Bronchial epithelial cell (primary cell): Measurements from ENCODE around the gene TET3. TPM values are rescaled to one million over a fixed set of nuclear protein-coding genes. Genes with fewer than 3 reads are reported as not detected.

Experiments used
- DNase-seq: peaks from one replicate; pipeline ENCODE4 v3.0.0-alpha.2; 2010; ENCODE audit warnings: low read depth
- FAIRE-seq: peaks from 2 replicates; lab custom pipeline; 2011; peaks lifted over from hg19 to GRCh38; lab: Jason Lieb, UNC
- H3K27me3 ChIP-seq: 2 replicates; pipeline ENCODE4 v1.5.1; 2011; ENCODE audit warnings: low read length; ENCODE audit not compliant: control insufficient read depth, insufficient read depth
- H3K36me3 ChIP-seq: 2 replicates; pipeline ENCODE4 v1.5.1; 2011; ENCODE audit warnings: low read length; ENCODE audit not compliant: control insufficient read depth, insufficient read depth
- H3K4me3 ChIP-seq: 2 replicates; pipeline ENCODE4 v1.5.1; 2011; ENCODE audit warnings: mild to moderate bottlenecking, low read depth, low read length, control low read depth
- CTCF ChIP-seq: IDR thresholded peaks from 2 replicates; pipeline ENCODE4 v1.5.1; 2011; ENCODE audit warnings: mild to moderate bottlenecking, moderate library complexity, low read length, control low read depth, inconsistent platforms; ENCODE audit not compliant: insufficient read depth, severe bottlenecking
- total RNA-seq: library from RNA; depleted of rRNA; stranded (reverse); fragments of >200 nt; gene quantifications from 2 replicates; pipeline ENCODE4 v1.2.1, GENCODE V29; 2014

TET3 gene
- total RNA-seq: 5.3 and 9.0 TPM in 2 replicates

DNA sequence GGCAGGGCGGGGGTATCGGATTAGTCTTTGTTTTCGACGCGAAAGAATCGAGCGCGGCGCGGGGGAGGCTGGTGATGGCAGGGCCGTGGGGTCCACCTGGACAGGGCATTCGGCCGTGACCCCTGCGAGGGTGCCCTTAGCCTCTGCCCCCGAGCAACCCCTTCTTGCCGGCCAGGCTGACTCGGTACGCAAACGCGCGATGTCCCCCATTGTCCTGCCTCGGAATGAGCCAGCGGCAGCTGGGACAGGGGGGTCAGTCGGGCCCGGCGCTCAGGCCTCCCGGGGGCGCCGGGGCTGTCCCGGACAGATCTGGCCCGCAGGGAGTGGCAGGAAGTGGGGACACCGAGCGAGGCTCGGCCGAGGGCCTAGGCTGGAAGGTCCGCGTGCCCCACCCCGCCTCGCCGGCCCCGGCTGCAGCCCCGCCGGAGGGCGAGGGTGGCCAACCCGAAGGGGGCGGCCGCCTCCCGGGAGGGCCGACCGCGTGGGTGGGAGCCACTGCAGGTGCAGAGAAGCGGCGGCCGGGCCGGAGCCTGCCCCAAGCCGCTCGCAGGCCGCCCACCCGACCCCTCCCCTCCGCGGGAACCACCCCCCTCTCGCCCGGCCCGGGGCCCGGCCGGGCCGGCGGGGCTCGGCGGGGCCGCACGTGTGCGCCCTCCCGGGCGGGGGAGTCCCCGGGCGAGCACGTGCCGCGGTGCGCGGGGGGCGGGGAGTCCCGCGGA, at the start of gene TET3:
TSS of gene TET3 (plus strand) at position 708 of the 719 bp plus-strand sequence. CDS start 1,494 bp downstream, outside the sequence.
- TF ChIP-seq CTCF: no peak
- DNase-seq: no peak
- Histone ChIP-seq H3K36me3 (peaks cover 4% of the 10 kb centered on the region), H3K4me3 (peak within 1 kb of the TSS; percentile 72), H3K27me3 (no peaks in the 10 kb centered on the region)
- FAIRE-seq: no peak

DNA sequence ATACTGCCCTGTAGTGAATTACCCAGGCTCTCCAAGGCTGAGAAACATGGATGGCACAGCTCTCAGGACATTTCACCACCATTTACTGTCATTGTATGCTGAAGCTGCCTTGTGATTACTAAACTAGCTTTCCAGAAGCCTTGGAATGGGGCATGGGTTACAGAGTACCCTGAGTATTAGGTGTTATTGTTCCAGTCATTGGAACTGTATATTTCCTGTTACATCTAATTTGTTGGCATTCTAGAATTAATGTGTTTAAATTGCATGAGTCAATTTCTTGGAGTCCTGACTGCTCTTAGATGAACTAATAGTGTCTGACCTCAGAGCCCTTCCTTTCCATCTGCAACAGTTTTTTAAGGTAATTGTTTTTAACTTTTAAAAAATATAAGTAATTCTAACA, 49.1 kb upstream of the TET3 start:
- no peak for TF ChIP-seq CTCF
- H3K4me3 ChIP-seq: no peak overlapping the region
- H3K36me3 ChIP-seq: peaks cover 1% of the 10 kb centered on the region
- H3K27me3 ChIP-seq: no peaks in the 10 kb centered on the region
- FAIRE-seq (no peak), DNase-seq (peak; percentile 71)

DNA sequence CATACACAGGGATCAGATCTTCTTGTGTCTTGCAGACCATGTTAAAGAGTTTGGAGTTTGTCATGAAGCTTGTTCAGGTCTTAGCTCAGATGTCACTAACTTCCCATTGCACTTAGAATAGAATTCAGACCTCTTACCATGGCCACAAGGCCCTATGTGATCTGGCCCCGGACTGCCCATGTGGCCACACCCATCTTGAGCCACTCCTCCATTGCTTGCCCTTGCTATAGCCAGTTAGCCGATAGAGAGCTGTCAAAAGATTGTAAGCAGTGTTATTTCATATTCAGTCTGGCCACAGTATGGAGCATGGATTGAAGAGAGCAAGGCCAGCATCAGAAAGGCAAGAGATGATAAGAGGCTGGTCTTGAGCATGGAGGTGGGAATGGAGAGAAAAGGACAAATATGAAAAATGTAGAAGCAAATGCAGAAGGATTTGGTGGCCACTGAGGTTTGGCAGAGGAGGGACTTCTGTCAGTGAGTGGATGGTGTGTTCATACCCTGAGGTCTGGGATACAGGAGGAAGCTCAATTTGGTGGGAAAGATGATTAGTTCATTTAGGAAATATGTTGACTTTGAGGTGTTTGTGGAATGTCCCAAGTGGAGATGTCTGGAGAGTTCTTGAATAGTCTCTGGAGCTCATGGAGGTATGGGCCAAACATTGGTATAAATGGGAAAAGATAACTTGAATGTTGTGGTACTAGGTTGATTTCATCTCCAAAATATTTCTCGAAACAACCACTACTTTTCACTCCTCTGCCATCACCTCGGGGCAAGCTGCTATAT, 47.4 kb upstream of the TET3 start:
- FAIRE-seq: no peak
- H3K4me3 ChIP-seq: no peak overlapping the region
- no peak for DNase-seq
- no peaks in the 10 kb centered on the region for H3K27me3 ChIP-seq
- H3K36me3 ChIP-seq: peaks cover 1% of the 10 kb centered on the region
- no peak for TF ChIP-seq CTCF

DNA sequence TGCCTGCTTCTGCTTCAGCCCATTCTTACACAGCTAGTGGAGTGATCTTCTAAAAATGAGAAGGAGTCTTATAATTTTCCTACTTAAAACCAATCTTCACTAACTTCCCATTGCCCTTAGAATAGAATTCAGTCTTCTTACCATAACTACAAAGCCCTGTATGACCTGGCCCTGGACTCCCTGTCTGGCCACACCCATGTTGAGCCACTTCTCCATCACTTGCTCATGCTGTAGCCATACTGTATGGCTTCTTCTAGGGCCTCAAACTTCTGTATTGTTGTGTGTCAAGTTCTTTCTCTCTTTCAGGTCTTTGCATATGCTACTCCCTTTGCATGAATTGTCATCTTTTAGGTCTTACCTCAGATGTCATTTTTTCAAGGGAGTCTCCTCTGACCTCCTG, 46.8 kb upstream of the TET3 start:
- no peaks in the 10 kb centered on the region for H3K27me3 ChIP-seq
- DNase-seq: no peak
- H3K36me3 ChIP-seq: no peaks in the 10 kb centered on the region
- H3K4me3 ChIP-seq: no peak overlapping the region
- no peak for FAIRE-seq
- no peak for TF ChIP-seq CTCF

DNA sequence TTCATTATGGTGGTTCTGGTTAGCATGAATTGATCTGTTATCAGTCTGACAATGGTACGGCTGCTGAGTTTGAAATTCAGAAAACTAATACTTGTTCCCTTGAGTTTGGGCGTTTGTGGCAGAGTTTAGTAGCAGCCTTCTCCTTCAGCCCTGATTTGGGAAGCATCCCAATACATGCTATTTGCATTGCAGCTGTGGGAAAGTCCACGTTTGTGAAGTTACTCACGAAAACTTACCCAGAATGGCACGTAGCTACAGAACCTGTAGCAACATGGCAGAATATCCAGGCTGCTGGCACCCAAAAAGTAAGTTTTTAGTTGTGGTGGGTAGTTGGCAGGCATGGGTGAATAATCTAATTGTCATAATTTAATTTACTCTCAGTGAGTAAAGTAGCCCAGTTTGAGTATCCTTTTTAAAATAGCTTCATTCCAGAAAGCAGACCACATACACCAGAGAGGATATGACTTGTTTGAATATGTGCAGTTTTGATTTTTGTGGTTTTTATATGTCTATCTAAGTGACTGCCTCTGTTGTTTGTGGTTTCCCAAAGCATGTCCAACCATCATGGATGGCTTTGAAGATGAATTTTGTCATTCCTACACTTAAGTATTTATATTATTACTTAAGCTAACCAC, 45.9 kb upstream of the TET3 start:
- TF ChIP-seq CTCF: no peak
- H3K4me3 ChIP-seq: no peak overlapping the region
- peak; percentile 83 for DNase-seq
- H3K36me3 ChIP-seq: no peaks in the 10 kb centered on the region
- FAIRE-seq: no peak
- no peaks in the 10 kb centered on the region for H3K27me3 ChIP-seq
